Measurements from ENCODE around the gene CASS4. TPM values are rescaled to one million over a fixed set of nuclear protein-coding genes. Genes with fewer than 3 reads are reported as not detected.
"Not testable (repeated sequence)": the region's sequence is repeated elsewhere in the genome, so short reads cannot be mapped to it uniquely, and the experiment has no call there.

CASS4 gene
- total RNA-seq, 1 experiment from 2014 or later: not detected

- Mint-ChIP-seq H3K4me3 (no peak overlapping the region), H3K36me3 (ENCODE audit: insufficient read depth in 1 of 3, low read depth in 3 of 3) (peaks cover 8 to 38% (median 27%) of the 10 kb centered on the region in 3 experiments; a peak in 5 of 7 replicates), H3K27me3 (ENCODE audit: low read depth) (no peaks in the 10 kb centered on the region), H3K27ac (no peak overlapping the region), H3K4me1 (no peaks in the 10 kb centered on the region), H3K9me3 (no peaks in the 10 kb centered on the region)
- no peak overlapping the region for H3K23ac ChIP-seq (ENCODE audit: insufficient read length, low read depth, low read length)
- H3K4me1 ChIP-seq (ENCODE audit: insufficient read depth, low read length): no peaks in the 10 kb centered on the region
- no peak overlapping the region for H4K91ac ChIP-seq (ENCODE audit: insufficient read length, low read depth, low read length)
- no peak overlapping the region for H3K56ac ChIP-seq (ENCODE audit: insufficient read length, low read depth, low read length)
- WGBS (ENCODE audit: extremely low coverage, insufficient read length, low lambda C conversion rate): no CpG with 5 or more reads among the region's 1 CpG
- H2BK12ac ChIP-seq (ENCODE audit: insufficient read length, low read depth, low read length): no peak overlapping the region
- no peaks in the 10 kb centered on the region for H3K79me1 ChIP-seq (ENCODE audit: insufficient read depth, low read depth, low read length, poor library complexity, severe bottlenecking)
- no peak overlapping the region for H3K27ac ChIP-seq (ENCODE audit: insufficient read length, low read depth, low read length)
- H2BK5ac ChIP-seq (ENCODE audit: insufficient read length, low read length): no peak overlapping the region
- H3K4me2 ChIP-seq (ENCODE audit: insufficient read depth, insufficient read length, low read length): no peak overlapping the region
- H3T11ph ChIP-seq (ENCODE audit: low read length): no peak overlapping the region
- no peaks in the 10 kb centered on the region for H3K9me3 ChIP-seq (ENCODE audit: control insufficient read depth, low read depth, low read length)
- no peak for TF ChIP-seq CTCF (conservative IDR thresholded peaks at IDR 0.05)
- H3K18ac ChIP-seq (ENCODE audit: insufficient read length, low read depth, low read length): no peak overlapping the region
- no peak overlapping the region for H2BK15ac ChIP-seq (ENCODE audit: low read depth, low read length)
- H2BK120ac ChIP-seq (ENCODE audit: low read depth, low read length, poor library complexity, severe bottlenecking): no peak overlapping the region
- H4K20me1 ChIP-seq (ENCODE audit: control insufficient read depth, insufficient read depth, insufficient read length): no peaks in the 10 kb centered on the region
- H4K8ac ChIP-seq (replicated peaks; ENCODE audit: insufficient read length, low read depth, low read length): no peak overlapping the region
- H3K23me2 ChIP-seq (ENCODE audit: insufficient read length, low read depth, low read length, poor library complexity, severe bottlenecking): no peaks in the 10 kb centered on the region
- no peak overlapping the region for H3K4ac ChIP-seq (ENCODE audit: low read depth, low read length)
- no peak overlapping the region for H2BK20ac ChIP-seq (ENCODE audit: low read depth, low read length, poor library complexity, severe bottlenecking)
- no peak overlapping the region for H2AK5ac ChIP-seq (ENCODE audit: insufficient read length, low read length)
- H4K5ac ChIP-seq (ENCODE audit: insufficient read length, low read depth, low read length): no peak overlapping the region
- H3K79me2 ChIP-seq (ENCODE audit: insufficient read depth, low read length): no peaks in the 10 kb centered on the region
- H3K27me3 ChIP-seq (ENCODE audit: insufficient read depth, low read length): no peaks in the 10 kb centered on the region
- no peak overlapping the region for H2AFZ ChIP-seq (ENCODE audit: low read length)
- no peak overlapping the region for H3K14ac ChIP-seq (ENCODE audit: insufficient read depth, low read length)
- H3K9ac ChIP-seq (ENCODE audit: extremely low read depth, insufficient read length, low read length): no peak overlapping the region
- DNase-seq: no peak
Observed at GRCh38 chr20:56409956-56410355, 2.1 kb upstream of the CASS4 start.

- H2BK20ac ChIP-seq (ENCODE audit: low read depth, low read length, poor library complexity, severe bottlenecking); H3K4me3 Mint-ChIP-seq; H4K20me1 ChIP-seq (ENCODE audit: control insufficient read depth, insufficient read depth, insufficient read length); H3K27ac ChIP-seq (ENCODE audit: insufficient read length, low read depth, low read length); H2AFZ ChIP-seq (ENCODE audit: low read length); H3K27me3 Mint-ChIP-seq (ENCODE audit: low read depth); H3K56ac ChIP-seq (ENCODE audit: insufficient read length, low read depth, low read length); H3K4me1 Mint-ChIP-seq; H2BK15ac ChIP-seq (ENCODE audit: low read depth, low read length); H3K79me1 ChIP-seq (ENCODE audit: insufficient read depth, low read depth, low read length, poor library complexity, severe bottlenecking); H2AK5ac ChIP-seq (ENCODE audit: insufficient read length, low read length); H2BK12ac ChIP-seq (ENCODE audit: insufficient read length, low read depth, low read length); H3K4ac ChIP-seq (ENCODE audit: low read depth, low read length); H3K23ac ChIP-seq (ENCODE audit: insufficient read length, low read depth, low read length); H4K8ac ChIP-seq (replicated peaks; ENCODE audit: insufficient read length, low read depth, low read length); H4K5ac ChIP-seq (ENCODE audit: insufficient read length, low read depth, low read length); H3K9me3 Mint-ChIP-seq; H3K9ac ChIP-seq (ENCODE audit: extremely low read depth, insufficient read length, low read length); H3K4me2 ChIP-seq (ENCODE audit: insufficient read depth, insufficient read length, low read length); H4K91ac ChIP-seq (ENCODE audit: insufficient read length, low read depth, low read length); H3K14ac ChIP-seq (ENCODE audit: insufficient read depth, low read length); H3K23me2 ChIP-seq (ENCODE audit: insufficient read length, low read depth, low read length, poor library complexity, severe bottlenecking); H2BK120ac ChIP-seq (ENCODE audit: low read depth, low read length, poor library complexity, severe bottlenecking); H3K4me1 ChIP-seq (ENCODE audit: insufficient read depth, low read length); H3K79me2 ChIP-seq (ENCODE audit: insufficient read depth, low read length); H3K27me3 ChIP-seq (ENCODE audit: insufficient read depth, low read length); H3T11ph ChIP-seq (ENCODE audit: low read length); H3K18ac ChIP-seq (ENCODE audit: insufficient read length, low read depth, low read length); H2BK5ac ChIP-seq (ENCODE audit: insufficient read length, low read length); H3K9me3 ChIP-seq (ENCODE audit: control insufficient read depth, low read depth, low read length); DNase-seq: not testable (repeated sequence)
- peaks cover 5 to 24% (median 15%) of the 10 kb centered on the region in 3 experiments; a peak in 5 of 7 replicates for H3K36me3 Mint-ChIP-seq (ENCODE audit: insufficient read depth in 1 of 3, low read depth in 3 of 3)
- H3K27ac Mint-ChIP-seq: peak overlapping the region in 1 of 3 experiments; percentile 18; a peak in 1 of 7 replicates
- no CpG with 5 or more reads among the region's 7 CpGs for WGBS (ENCODE audit: extremely low coverage, insufficient read length, low lambda C conversion rate)
Observed at GRCh38 chr20:56411287-56411686, 773 bp upstream of the CASS4 start.
